ENCODE data around the gene TFAP2D.

GRCh38 chr6:50821441-50822077 lies 108.2 kb downstream of the TFAP2D start:
- TF ChIP-seq CTCF (IDR thresholded peaks at IDR 0.05; ENCODE audit: poor library complexity, severe bottlenecking) (no peak), SMC3 (conservative IDR thresholded peaks at IDR 0.05; ENCODE audit: poor library complexity) (no peak), EP300 (conservative IDR thresholded peaks at IDR 0.05; ENCODE audit: poor library complexity, severe bottlenecking) (no peak), POLR2AphosphoS5 (IDR thresholded peaks at IDR 0.05) (no peak), EZH2 (IDR thresholded peaks at IDR 0.05; ENCODE audit: borderline replicate concordance, insufficient read depth, low read length, poor library complexity, severe bottlenecking) (no peak), REST (IDR thresholded peaks at IDR 0.05; ENCODE audit: borderline replicate concordance) (no peak), RAD21 (conservative IDR thresholded peaks at IDR 0.05) (no peak), MXI1 (conservative IDR thresholded peaks at IDR 0.05; ENCODE audit: poor library complexity, severe bottlenecking) (no peak), TAF1 (IDR thresholded peaks at IDR 0.05; ENCODE audit: low read depth) (no peak)

Data from neural cell (in vitro differentiated cells).